HepG2 (cell line): ENCODE results near the gene UPF3A.

Source experiments
- ADNP ChIP-seq: sonication (generic); formaldehyde crosslinking; IDR thresholded peaks from 2 replicates; pipeline ENCODE4 v1.4.0; 2020; ENCODE audit warnings: missing genetic modification reagents
- CBX5 ChIP-seq: sonication (generic); formaldehyde crosslinking; IDR thresholded peaks from 2 replicates; pipeline ENCODE4 v1.4.0; 2020; ENCODE audit warnings: missing genetic modification reagents, borderline replicate concordance
- CTCF ChIP-seq: sonication (generic); formaldehyde crosslinking; IDR thresholded peaks from 2 replicates; pipeline ENCODE4 v1.5.0; 2020; ENCODE audit warnings: mild to moderate bottlenecking, missing genetic modification reagents, moderate library complexity
- MAX ChIP-seq: IDR thresholded peaks from 2 replicates; pipeline ENCODE4 v1.6.1; 2012; ENCODE audit warnings: inconsistent platforms
- TCF7L2 ChIP-seq: IDR thresholded peaks from 2 replicates; pipeline ENCODE4 v1.6.1; 2011; ENCODE audit warnings: mild to moderate bottlenecking, low read depth, low read length, moderate library complexity
- TF ChIP-seq, protein P1 (sequence below): sonication (generic); formaldehyde crosslinking; IDR thresholded peaks from 2 replicates; pipeline ENCODE4 v1.4.0; 2020; ENCODE audit warnings: mild to moderate bottlenecking, missing genetic modification reagents

DNA sequence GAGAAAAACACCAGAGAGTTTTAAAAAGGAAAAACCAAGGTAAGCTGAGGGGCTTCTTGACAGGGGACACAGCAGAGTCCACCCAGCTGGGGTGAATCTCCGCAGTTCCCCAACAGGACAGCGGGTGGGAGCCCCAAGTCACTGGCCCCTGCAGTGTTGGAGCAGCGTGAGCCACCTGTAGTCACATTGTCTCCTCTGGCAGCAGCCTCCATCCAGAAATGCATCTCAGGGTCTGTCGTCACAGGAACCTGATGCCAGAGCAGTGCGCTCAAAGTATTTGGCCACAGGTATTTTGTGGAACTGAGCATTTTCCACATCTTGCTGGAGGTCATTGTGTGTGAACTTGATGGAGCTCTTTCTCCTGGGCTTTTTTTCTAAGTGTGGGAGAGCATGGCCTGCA lies 57.6 kb downstream of the UPF3A start:
- TF ChIP-seq MAX, result no peak
- TF ChIP-seq CTCF (CRISPR knock-in tag), result no peak
- TF ChIP-seq TCF7L2, result no peak
- no peak for TF ChIP-seq ADNP
- TF ChIP-seq CBX5 (CRISPR knock-in tag), result no peak
- TF ChIP-seq, protein P1, sequence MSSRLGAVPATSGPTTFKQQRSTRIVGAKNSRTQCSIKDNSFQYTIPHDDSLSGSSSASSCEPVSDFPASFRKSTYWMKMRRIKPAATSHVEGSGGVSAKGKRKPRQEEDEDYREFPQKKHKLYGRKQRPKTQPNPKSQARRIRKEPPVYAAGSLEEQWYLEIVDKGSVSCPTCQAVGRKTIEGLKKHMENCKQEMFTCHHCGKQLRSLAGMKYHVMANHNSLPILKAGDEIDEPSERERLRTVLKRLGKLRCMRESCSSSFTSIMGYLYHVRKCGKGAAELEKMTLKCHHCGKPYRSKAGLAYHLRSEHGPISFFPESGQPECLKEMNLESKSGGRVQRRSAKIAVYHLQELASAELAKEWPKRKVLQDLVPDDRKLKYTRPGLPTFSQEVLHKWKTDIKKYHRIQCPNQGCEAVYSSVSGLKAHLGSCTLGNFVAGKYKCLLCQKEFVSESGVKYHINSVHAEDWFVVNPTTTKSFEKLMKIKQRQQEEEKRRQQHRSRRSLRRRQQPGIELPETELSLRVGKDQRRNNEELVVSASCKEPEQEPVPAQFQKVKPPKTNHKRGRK, result no peak
